IMR-90 (cell line): ENCODE data around the gene CHL1. TPM values are rescaled to one million over a fixed set of nuclear protein-coding genes. Genes with fewer than 3 reads are reported as not detected.

Experiments used
- ATAC-seq: fragments of 200-7000 bp; cut with Tn5 transposase; 2 replicates; pipeline ENCODE4 v1.9.1; 2020; ENCODE audit warnings: low read depth, mild to moderate bottlenecking, moderate library complexity
- BruUV-seq: library from RNA; stranded (reverse); fragments of 400-500 nt; replicated peaks from 2 replicates; lab custom pipeline; 2021; lab: Mats Ljungman, UMichigan
- CTCF ChIA-PET: fragments of 300-600 bp; formaldehyde crosslinking; extraction: SDS; loops from one replicate; lab custom pipeline; 2021; ENCODE audit warnings: antibody characterized with exemption; lab: Yijun Ruan, JAX
- POLR2A ChIA-PET: fragments of 300-600 bp; sonication (Branson Sonifier 250); formaldehyde crosslinking; loops from one replicate; lab custom pipeline; 2022; ENCODE audit warnings: antibody characterized with exemption; ENCODE audit not compliant: unreplicated experiment; lab: Charles Lee
- DNase-seq: peaks from one replicate; pipeline ENCODE4 v3.0.0; 2013
- H2AFZ ChIP-seq: replicated peaks from 2 replicates; pipeline ENCODE3; 2013; ENCODE audit warnings: low read length, mild to moderate bottlenecking; ENCODE audit not compliant: poor library complexity
- H2AK5ac ChIP-seq: 2 replicates; pipeline ENCODE4 v1.6.1; 2013; ENCODE audit warnings: low read depth, low read length, inconsistent platforms
- H2AK9ac ChIP-seq: replicated peaks from 2 replicates; pipeline ENCODE3; 2013; ENCODE audit warnings: mild to moderate bottlenecking, low read depth, low read length, moderate library complexity; ENCODE audit not compliant: poor library complexity
- H2BK120ac ChIP-seq: 2 replicates; pipeline ENCODE4 v1.6.1; 2013; ENCODE audit warnings: low read depth, low read length, inconsistent platforms
- H2BK15ac ChIP-seq: 3 replicates; pipeline ENCODE4 v1.6.1; 2013; ENCODE audit warnings: low read depth, low read length, inconsistent platforms
- H2BK20ac ChIP-seq: 2 replicates; pipeline ENCODE4 v1.6.1; 2013; ENCODE audit warnings: low read depth, mild to moderate bottlenecking, inconsistent platforms, low read length, moderate library complexity
- H2BK5ac ChIP-seq: 2 replicates; pipeline ENCODE4 v1.6.1; 2013; ENCODE audit warnings: mild to moderate bottlenecking, low read depth, low read length, inconsistent platforms; ENCODE audit not compliant: poor library complexity, severe bottlenecking
- H3K14ac ChIP-seq: replicated peaks from 2 replicates; pipeline ENCODE4 v1.6.1; 2013; ENCODE audit warnings: low read depth, low read length, inconsistent platforms
- H3K18ac ChIP-seq: 2 replicates; pipeline ENCODE4 v1.6.1; 2013; ENCODE audit warnings: low read depth, low read length, control low read depth
- H3K23ac ChIP-seq: 2 replicates; pipeline ENCODE4 v1.6.1; 2013; ENCODE audit warnings: low read depth, low read length, inconsistent platforms
- H3K27ac ChIP-seq: 2 replicates; pipeline ENCODE4 v1.5.1; 2013; ENCODE audit warnings: mild to moderate bottlenecking, control low read depth, low read length; ENCODE audit not compliant: insufficient read depth
- H3K27me3 ChIP-seq: 2 replicates; pipeline ENCODE4 v1.6.1; 2013; ENCODE audit warnings: low read length; ENCODE audit not compliant: control insufficient read depth, insufficient read depth
- H3K36me3 ChIP-seq: 2 replicates; pipeline ENCODE4 v1.6.1; 2013; ENCODE audit warnings: low read length, mixed read lengths; ENCODE audit not compliant: control insufficient read depth, insufficient read depth
- H3K4ac ChIP-seq: 2 replicates; pipeline ENCODE4 v1.6.1; 2013; ENCODE audit warnings: low read depth, low read length, inconsistent platforms
- H3K4me1 ChIP-seq: 2 replicates; pipeline ENCODE4 v1.6.1; 2013; ENCODE audit warnings: low read length, mixed read lengths; ENCODE audit not compliant: control insufficient read depth, insufficient read depth
- H3K4me2 ChIP-seq: 2 replicates; pipeline ENCODE4 v1.6.1; 2013; ENCODE audit warnings: low read depth, mild to moderate bottlenecking, control low read depth, low read length, moderate library complexity
- H3K4me3 ChIP-seq: 2 replicates; pipeline ENCODE4 v1.5.1; 2013; ENCODE audit warnings: low read depth, mild to moderate bottlenecking, control low read depth, low read length, moderate library complexity; ENCODE audit not compliant: insufficient read depth
- H3K56ac ChIP-seq: 2 replicates; pipeline ENCODE4 v1.6.1; 2013; ENCODE audit warnings: low read length, inconsistent platforms; ENCODE audit not compliant: insufficient read depth; ENCODE audit errors: extremely low read depth
- H3K79me1 ChIP-seq, 2 experiments: 2 replicates each; pipeline ENCODE4 v1.6.1; 2013; ENCODE audit warnings: low read length in 2 of 2, inconsistent platforms in 1 of 2, low read depth in 1 of 2
- H3K9ac ChIP-seq: 2 replicates; pipeline ENCODE4 v1.6.1; 2013; ENCODE audit warnings: low read depth, low read length, control low read depth
- H3K9me1 ChIP-seq: 2 replicates; pipeline ENCODE4 v1.6.1; 2013; ENCODE audit warnings: low read length, inconsistent platforms; ENCODE audit not compliant: insufficient read depth
- H3K9me3 ChIP-seq: 2 replicates; pipeline ENCODE4 v1.6.1; 2013; ENCODE audit warnings: low read length; ENCODE audit not compliant: control insufficient read depth, insufficient read depth
- H4K20me1 ChIP-seq: 2 replicates; pipeline ENCODE4 v1.6.1; 2013; ENCODE audit warnings: low read length, inconsistent platforms; ENCODE audit not compliant: insufficient read depth
- H4K5ac ChIP-seq: 2 replicates; pipeline ENCODE4 v1.6.1; 2013; ENCODE audit warnings: mild to moderate bottlenecking, low read depth, low read length, control low read depth
- H4K8ac ChIP-seq, 2 experiments: 2 replicates each; pipeline ENCODE4 v1.6.1; 2013; ENCODE audit warnings: low read depth in 2 of 2, low read length in 2 of 2, control low read depth in 1 of 2, inconsistent platforms in 1 of 2
- H4K91ac ChIP-seq: 2 replicates; pipeline ENCODE4 v1.6.1; 2013; ENCODE audit warnings: low read depth, low read length, inconsistent platforms; ENCODE audit not compliant: insufficient read depth
- BHLHE40 ChIP-seq: fragments of 150-350 bp; IDR thresholded peaks from 2 replicates; pipeline ENCODE4 v1.6.1; 2016; ENCODE audit warnings: mild to moderate bottlenecking, low read depth, low read length
- MAZ ChIP-seq: IDR thresholded peaks from 2 replicates; pipeline ENCODE4 v1.6.1; 2012; ENCODE audit warnings: low read depth, mild to moderate bottlenecking, low read length, improper control_type of control experiment, moderate library complexity, borderline replicate concordance
- MXI1 ChIP-seq: IDR thresholded peaks from 2 replicates; pipeline ENCODE4 v1.6.1; 2012; ENCODE audit warnings: low read depth, mild to moderate bottlenecking, low read length, moderate library complexity, borderline replicate concordance
- POLR2A ChIP-seq: IDR thresholded peaks from 2 replicates; pipeline ENCODE4 v1.6.1; 2012; ENCODE audit warnings: mild to moderate bottlenecking, low read depth, low read length
- RAD21 ChIP-seq: IDR thresholded peaks from 2 replicates; pipeline ENCODE4 v1.6.1; 2012; ENCODE audit warnings: low read length, improper control_type of control experiment
- SMC3 ChIP-seq: fragments of 150-350 bp; IDR thresholded peaks from 2 replicates; pipeline ENCODE4 v1.6.1; 2016; ENCODE audit warnings: low read depth, mild to moderate bottlenecking, antibody characterized with exemption, low read length, moderate library complexity
- WGBS, 2 experiments: methylation state at CpG; one replicate each; pipeline versions ENCODE4 v1.1.5 to v1.1.7; 2013; ENCODE audit warnings: missing lambda C conversion rate in 2 of 2; ENCODE audit not compliant: insufficient read length in 1 of 2; ENCODE audit errors: extremely low coverage in 2 of 2; 5-methylcytosine and 5-hydroxymethylcytosine counted together
- dilution Hi-C: fragments of 300-500 bp; cut with HindIII; formaldehyde crosslinking; loops from one replicate; pipeline ENCODE4 v1.14.3; 2018; ENCODE audit warnings: low sequenced_read_pairs; ENCODE audit not compliant: unreplicated experiment
- in situ Hi-C: fragments of 300-500 bp; cut with MboI; formaldehyde crosslinking; loops from 3 replicates; pipeline ENCODE4 v1.14.3; 2019; ENCODE audit warnings: low sequenced_read_pairs, inconsistent platforms, mixed read lengths
- intact Hi-C: fragments of 100-400 bp; cut with micrococcal nuclease; formaldehyde crosslinking; loops from 2 replicates; pipeline ENCODE4 v1.10.0; 2022
- polyA plus RNA-seq, 3 experiments: library from polyadenylated mRNA; depleted of rRNA; stranded (reverse); fragments of >200 nt; gene quantifications; 2 replicates each; pipeline ENCODE4 v1.2.3, GENCODE V29; 2012; ENCODE audit warnings: low replicate concordance in 1 of 3
- total RNA-seq: library from RNA; depleted of rRNA; stranded (reverse); fragments of >200 nt; gene quantifications from 2 replicates; pipeline ENCODE4 v1.2.3, GENCODE V29; 2012
- TF ChIP-seq, protein P1 (sequence below): fragments of 150-350 bp; IDR thresholded peaks from 2 replicates; pipeline ENCODE4 v1.6.1; 2016; ENCODE audit warnings: low read depth, mild to moderate bottlenecking, low read length, moderate library complexity, borderline replicate concordance
- TF ChIP-seq, protein P2 (sequence below): fragments of 150-350 bp; IDR thresholded peaks from 2 replicates; pipeline ENCODE4 v1.6.1; 2017; ENCODE audit warnings: mild to moderate bottlenecking, antibody characterized with exemption, low read length, low read depth

CHL1 gene
- total and polyA plus RNA-seq, 2 of the 4 experiments (the other 2 are of a cell fraction): 0.38 to 1.6 TPM

DNA sequence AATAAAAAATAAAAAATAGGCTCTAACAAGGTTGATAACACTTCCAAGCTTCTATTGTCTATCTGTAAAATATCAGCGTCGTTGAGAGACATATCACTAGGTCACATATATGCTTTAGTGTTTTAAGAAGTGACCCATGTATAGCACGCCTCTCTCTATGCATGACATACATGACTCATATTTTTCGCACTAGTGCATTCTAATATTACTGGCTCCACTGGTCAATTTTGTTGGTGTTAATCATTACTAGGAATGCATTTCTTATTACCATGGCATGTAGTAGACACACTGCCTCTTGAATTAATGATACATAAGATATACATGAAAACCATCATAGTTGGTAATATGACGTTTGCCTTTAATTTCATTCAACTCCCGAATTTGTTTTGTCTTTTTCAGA is 203.1 kb downstream of the CHL1 start:
- H2AFZ ChIP-seq: no peak overlapping the region
- H4K5ac ChIP-seq: no peak overlapping the region
- H3K9me1 ChIP-seq: no peaks in the 10 kb centered on the region
- ChIA-PET POLR2A (no interaction called here), CTCF (no interaction called here)
- in situ Hi-C loops (no loop called here), intact Hi-C loops (no loop called here), dilution Hi-C loops (no loop called here)
- H3K27ac ChIP-seq: no peak overlapping the region
- BruUV-seq: no TSS peak
- WGBS, 2 experiments: no CpG with 5 or more reads among the region's 6 CpGs
- H3K79me1 ChIP-seq: no peaks in the 10 kb centered on the region
- no peak overlapping the region for H2BK20ac ChIP-seq
- DNase-seq (no peak), ATAC-seq (no peak)
- H2BK15ac ChIP-seq: no peak overlapping the region
- H2AK9ac ChIP-seq: no peak overlapping the region
- no peak overlapping the region for H3K4ac ChIP-seq
- no peak overlapping the region for H3K18ac ChIP-seq
- no peak overlapping the region for H2BK5ac ChIP-seq
- no peak overlapping the region for H3K14ac ChIP-seq
- no peaks in the 10 kb centered on the region for H3K27me3 ChIP-seq
- H2BK120ac ChIP-seq: no peak overlapping the region
- H3K56ac ChIP-seq: no peak overlapping the region
- no peak overlapping the region for H2AK5ac ChIP-seq
- no peaks in the 10 kb centered on the region for H4K20me1 ChIP-seq
- no peaks in the 10 kb centered on the region for H3K36me3 ChIP-seq
- H3K9me3 ChIP-seq: no peaks in the 10 kb centered on the region
- no peaks in the 10 kb centered on the region for H3K4me1 ChIP-seq
- no peak overlapping the region for H3K23ac ChIP-seq
- no peak overlapping the region for H4K91ac ChIP-seq
- H3K9ac ChIP-seq: no peak overlapping the region
- no peak overlapping the region for H4K8ac ChIP-seq
- no peak overlapping the region for H3K4me3 ChIP-seq
- H3K4me2 ChIP-seq: no peak overlapping the region
- TF ChIP-seq, protein P1, sequence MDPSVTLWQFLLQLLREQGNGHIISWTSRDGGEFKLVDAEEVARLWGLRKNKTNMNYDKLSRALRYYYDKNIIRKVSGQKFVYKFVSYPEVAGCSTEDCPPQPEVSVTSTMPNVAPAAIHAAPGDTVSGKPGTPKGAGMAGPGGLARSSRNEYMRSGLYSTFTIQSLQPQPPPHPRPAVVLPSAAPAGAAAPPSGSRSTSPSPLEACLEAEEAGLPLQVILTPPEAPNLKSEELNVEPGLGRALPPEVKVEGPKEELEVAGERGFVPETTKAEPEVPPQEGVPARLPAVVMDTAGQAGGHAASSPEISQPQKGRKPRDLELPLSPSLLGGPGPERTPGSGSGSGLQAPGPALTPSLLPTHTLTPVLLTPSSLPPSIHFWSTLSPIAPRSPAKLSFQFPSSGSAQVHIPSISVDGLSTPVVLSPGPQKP: no peak
- TF ChIP-seq RAD21 (no peak), POLR2A (no peak), SMC3 (no peak), MXI1 (no peak), MAZ (no peak), BHLHE40 (no peak)
- TF ChIP-seq, protein P2, sequence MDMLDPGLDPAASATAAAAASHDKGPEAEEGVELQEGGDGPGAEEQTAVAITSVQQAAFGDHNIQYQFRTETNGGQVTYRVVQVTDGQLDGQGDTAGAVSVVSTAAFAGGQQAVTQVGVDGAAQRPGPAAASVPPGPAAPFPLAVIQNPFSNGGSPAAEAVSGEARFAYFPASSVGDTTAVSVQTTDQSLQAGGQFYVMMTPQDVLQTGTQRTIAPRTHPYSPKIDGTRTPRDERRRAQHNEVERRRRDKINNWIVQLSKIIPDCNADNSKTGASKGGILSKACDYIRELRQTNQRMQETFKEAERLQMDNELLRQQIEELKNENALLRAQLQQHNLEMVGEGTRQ: no peak
